ENCODE results near the gene FOXP1. TPM values are rescaled to one million over a fixed set of nuclear protein-coding genes. Genes with fewer than 3 reads are reported as not detected.

FOXP1 gene
- total and polyA plus RNA-seq, 2 of the 13 experiments (the other 11 are each of a cell fraction or from before 2014, with no cell fraction given): 40.4 to 59.0 TPM

GRCh38 chr3:71582036-71582611 lies 1.4 kb downstream of the FOXP1 start (continued):
- TF ChIP-seq ZNF770 (CRISPR knock-in tag; IDR thresholded peaks at IDR 0.05) (0 out of 2 replicates have a peak, but pooled peaks have one; percentile 15), ISX (CRISPR knock-in tag; conservative IDR thresholded peaks at IDR 0.05) (no peak), KDM5B (CRISPR knock-in tag; IDR thresholded peaks at IDR 0.05; ENCODE audit: borderline replicate concordance) (peak; percentile 65; the same call in 1 of the 2 replicates), DNMT3B (CRISPR knock-in tag; conservative IDR thresholded peaks at IDR 0.05) (no peak), EZH2 (conservative IDR thresholded peaks at IDR 0.05; ENCODE audit: low read depth, low read length) (no peak), POLR2AphosphoS2 (IDR thresholded peaks at IDR 0.05; ENCODE audit: low read depth, low read length) (no peak), ZNF550 (CRISPR knock-in tag; IDR thresholded peaks at IDR 0.05; ENCODE audit: borderline replicate concordance) (no peak), ZNF18 (CRISPR knock-in tag; IDR thresholded peaks at IDR 0.05; ENCODE audit: insufficient replicate concordance) (no peak), ZNF580 (CRISPR knock-in tag; IDR thresholded peaks at IDR 0.05; ENCODE audit: borderline replicate concordance, low read depth) (0 out of 2 replicates have a peak, but pooled peaks have one; percentile 43), ZNF12 (CRISPR knock-in tag; IDR thresholded peaks at IDR 0.05) (no peak), ZNF766 (CRISPR knock-in tag; IDR thresholded peaks at IDR 0.05; ENCODE audit: borderline replicate concordance) (no peak; the same call in 1 of the 2 replicates), NKX3-1 (CRISPR knock-in tag; IDR thresholded peaks at IDR 0.05) (no peak), SALL2 (CRISPR knock-in tag; IDR thresholded peaks at IDR 0.05) (no peak), MLLT10 (CRISPR knock-in tag; IDR thresholded peaks at IDR 0.05) (no peak), ZNF382 (CRISPR knock-in tag; IDR thresholded peaks at IDR 0.05; ENCODE audit: borderline replicate concordance) (no peak), NFIC (IDR thresholded peaks at IDR 0.05; ENCODE audit: low read length) (no peak), ZNF333 (CRISPR knock-in tag; IDR thresholded peaks at IDR 0.05; ENCODE audit: borderline replicate concordance) (no peak), TFDP2 (CRISPR knock-in tag; IDR thresholded peaks at IDR 0.05) (peak; percentile 41; the same call in 1 of the 2 replicates)
- TF ChIP-seq, protein P1, sequence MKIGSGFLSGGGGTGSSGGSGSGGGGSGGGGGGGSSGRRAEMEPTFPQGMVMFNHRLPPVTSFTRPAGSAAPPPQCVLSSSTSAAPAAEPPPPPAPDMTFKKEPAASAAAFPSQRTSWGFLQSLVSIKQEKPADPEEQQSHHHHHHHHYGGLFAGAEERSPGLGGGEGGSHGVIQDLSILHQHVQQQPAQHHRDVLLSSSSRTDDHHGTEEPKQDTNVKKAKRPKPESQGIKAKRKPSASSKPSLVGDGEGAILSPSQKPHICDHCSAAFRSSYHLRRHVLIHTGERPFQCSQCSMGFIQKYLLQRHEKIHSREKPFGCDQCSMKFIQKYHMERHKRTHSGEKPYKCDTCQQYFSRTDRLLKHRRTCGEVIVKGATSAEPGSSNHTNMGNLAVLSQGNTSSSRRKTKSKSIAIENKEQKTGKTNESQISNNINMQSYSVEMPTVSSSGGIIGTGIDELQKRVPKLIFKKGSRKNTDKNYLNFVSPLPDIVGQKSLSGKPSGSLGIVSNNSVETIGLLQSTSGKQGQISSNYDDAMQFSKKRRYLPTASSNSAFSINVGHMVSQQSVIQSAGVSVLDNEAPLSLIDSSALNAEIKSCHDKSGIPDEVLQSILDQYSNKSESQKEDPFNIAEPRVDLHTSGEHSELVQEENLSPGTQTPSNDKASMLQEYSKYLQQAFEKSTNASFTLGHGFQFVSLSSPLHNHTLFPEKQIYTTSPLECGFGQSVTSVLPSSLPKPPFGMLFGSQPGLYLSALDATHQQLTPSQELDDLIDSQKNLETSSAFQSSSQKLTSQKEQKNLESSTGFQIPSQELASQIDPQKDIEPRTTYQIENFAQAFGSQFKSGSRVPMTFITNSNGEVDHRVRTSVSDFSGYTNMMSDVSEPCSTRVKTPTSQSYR (CRISPR knock-in tag; IDR thresholded peaks at IDR 0.05; ENCODE audit: borderline replicate concordance): no peak
- TF ChIP-seq, protein P2, sequence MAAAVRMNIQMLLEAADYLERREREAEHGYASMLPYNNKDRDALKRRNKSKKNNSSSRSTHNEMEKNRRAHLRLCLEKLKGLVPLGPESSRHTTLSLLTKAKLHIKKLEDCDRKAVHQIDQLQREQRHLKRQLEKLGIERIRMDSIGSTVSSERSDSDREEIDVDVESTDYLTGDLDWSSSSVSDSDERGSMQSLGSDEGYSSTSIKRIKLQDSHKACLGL (CRISPR knock-in tag; IDR thresholded peaks at IDR 0.05): peak; percentile 35; the same call in 1 of the 2 replicates
- TF ChIP-seq, protein P3, sequence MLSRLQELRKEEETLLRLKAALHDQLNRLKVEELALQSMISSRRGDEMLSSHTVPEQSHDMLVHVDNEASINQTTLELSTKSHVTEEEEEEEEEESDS (CRISPR knock-in tag; IDR thresholded peaks at IDR 0.05; ENCODE audit: borderline replicate concordance): no peak
